ENCODE measurements around the gene ARHGEF4. TPM values are rescaled to one million over a fixed set of nuclear protein-coding genes. Genes with fewer than 3 reads are reported as not detected.

ARHGEF4 gene
- total RNA-seq, 1 experiment from 2014 or later: 0.80 TPM

DNA sequence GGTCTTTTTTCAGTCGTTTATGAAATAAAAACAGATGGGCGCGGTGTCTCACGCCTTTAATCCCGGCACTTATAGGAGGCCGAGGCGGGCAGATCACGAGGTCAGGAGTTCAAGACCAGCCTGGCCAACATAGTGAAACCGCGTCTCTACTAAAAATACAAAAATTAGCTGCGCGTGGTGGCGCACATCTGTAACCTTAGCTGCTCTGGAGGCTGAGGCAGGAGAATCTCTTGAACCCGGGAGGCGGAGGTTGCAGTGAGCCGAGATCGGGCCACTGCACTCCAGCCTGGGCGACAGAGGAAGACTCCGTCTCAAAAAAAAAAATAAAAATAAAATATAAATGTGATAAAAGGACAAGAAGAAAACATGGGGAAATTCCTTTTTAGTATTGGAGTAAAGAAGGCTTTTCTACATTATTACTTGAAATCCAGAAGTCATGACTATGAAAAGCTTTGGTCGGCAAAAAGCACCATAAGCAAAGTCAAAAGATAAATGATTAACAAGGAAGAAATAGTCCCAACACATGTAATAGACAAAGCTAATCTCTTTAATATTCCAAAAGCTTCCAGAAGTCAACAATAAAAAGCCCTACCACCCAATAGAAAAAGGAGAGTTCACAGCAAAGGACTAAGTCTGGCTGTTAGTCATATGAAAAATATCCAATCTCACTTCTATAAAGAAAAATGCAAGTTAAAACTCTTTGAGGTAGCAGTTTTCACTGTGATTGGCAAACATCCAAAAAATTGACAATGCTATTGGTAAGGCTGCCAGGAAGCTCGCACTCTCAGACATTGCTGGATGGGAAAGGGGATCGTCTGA, 258.0 kb downstream of the ARHGEF4 start:
- H3K27ac ChIP-seq (ENCODE audit: low read length): peak overlapping the region; percentile 72
- no peaks in the 10 kb centered on the region; the same call in 1 of the 2 replicates for H3K4me1 ChIP-seq (ENCODE audit: control insufficient read depth, insufficient read depth, low read length)
- H3K27me3 ChIP-seq (ENCODE audit: control insufficient read depth, insufficient read depth, low read length): no peaks in the 10 kb centered on the region
- H3K4me3 ChIP-seq (ENCODE audit: low read depth in 2 of 2, low read length in 2 of 2): peak overlapping the region; percentile 80 to 88; a peak in 3 of 4 replicates
- no peak for DNase-seq (ENCODE audit: low read depth, low spot score)
- peaks cover 3% of the 10 kb centered on the region; the same call in 1 of the 2 replicates for H3K36me3 ChIP-seq (ENCODE audit: control insufficient read depth, insufficient read depth, low read length)
- H3K9me3 ChIP-seq (ENCODE audit: control insufficient read depth, insufficient read depth, low read depth, low read length): no peaks in the 10 kb centered on the region
- ATAC-seq: no peak
- TF ChIP-seq TCF7L2 (IDR thresholded peaks at IDR 0.05; ENCODE audit: low read depth, low read length) (no peak), SIN3A (IDR thresholded peaks at IDR 0.05; ENCODE audit: borderline replicate concordance, insufficient read depth, low read depth, low read length) (no peak), POLR2AphosphoS5 (IDR thresholded peaks at IDR 0.05; ENCODE audit: low read depth, low read length) (no peak), REST (IDR thresholded peaks at IDR 0.05; ENCODE audit: insufficient read depth in 1 of 2, low read depth in 2 of 2, low read length in 1 of 2) (no peak)
- TF ChIP-seq, protein P1, sequence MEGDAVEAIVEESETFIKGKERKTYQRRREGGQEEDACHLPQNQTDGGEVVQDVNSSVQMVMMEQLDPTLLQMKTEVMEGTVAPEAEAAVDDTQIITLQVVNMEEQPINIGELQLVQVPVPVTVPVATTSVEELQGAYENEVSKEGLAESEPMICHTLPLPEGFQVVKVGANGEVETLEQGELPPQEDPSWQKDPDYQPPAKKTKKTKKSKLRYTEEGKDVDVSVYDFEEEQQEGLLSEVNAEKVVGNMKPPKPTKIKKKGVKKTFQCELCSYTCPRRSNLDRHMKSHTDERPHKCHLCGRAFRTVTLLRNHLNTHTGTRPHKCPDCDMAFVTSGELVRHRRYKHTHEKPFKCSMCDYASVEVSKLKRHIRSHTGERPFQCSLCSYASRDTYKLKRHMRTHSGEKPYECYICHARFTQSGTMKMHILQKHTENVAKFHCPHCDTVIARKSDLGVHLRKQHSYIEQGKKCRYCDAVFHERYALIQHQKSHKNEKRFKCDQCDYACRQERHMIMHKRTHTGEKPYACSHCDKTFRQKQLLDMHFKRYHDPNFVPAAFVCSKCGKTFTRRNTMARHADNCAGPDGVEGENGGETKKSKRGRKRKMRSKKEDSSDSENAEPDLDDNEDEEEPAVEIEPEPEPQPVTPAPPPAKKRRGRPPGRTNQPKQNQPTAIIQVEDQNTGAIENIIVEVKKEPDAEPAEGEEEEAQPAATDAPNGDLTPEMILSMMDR (IDR thresholded peaks at IDR 0.05): no peak
- in situ Hi-C loops (cut with HindIII; ENCODE audit: low pct_unique_long_range_greater_than_20kb, low sequenced_read_pairs): no loop called here
- no TSS peak for BruUV-seq (replicated peaks)
- ChIA-PET POLR2A (interaction anchor here (0.7 kb wide), 1 partner anchor 11 kb away, joined by 3 read pairs; no protein-coding TSS in a partner anchor), CTCF (no interaction called here)
- intact Hi-C loops (cut with micrococcal nuclease; ENCODE audit: unreplicated experiment): no loop called here

Other genes with a start within 250 kb of the ARHGEF4 start
- gene CFC1, start 237.3 kb upstream of the ARHGEF4 start, total RNA-seq (2021; ENCODE audit: unreplicated experiment): not detected
- not detected for gene POTEJ, start 225.5 kb upstream of the ARHGEF4 start, total RNA-seq (2021; ENCODE audit: unreplicated experiment)
- not detected for gene GPR148, start 107.8 kb upstream of the ARHGEF4 start, total RNA-seq (2021; ENCODE audit: unreplicated experiment)
- gene AMER3, start 81.4 kb upstream of the ARHGEF4 start, total RNA-seq (2021; ENCODE audit: unreplicated experiment): not detected